K562 (cell line): ENCODE data around the gene EXOSC2. TPM values are rescaled to one million over a fixed set of nuclear protein-coding genes. Genes with fewer than 3 reads are reported as not detected.

Experiments
- ATAC-seq: fragments of 200-7000 bp; cut with Tn5 transposase; 3 replicates; pipeline ENCODE4 v1.9.1; 2020; ENCODE audit warnings: moderate library complexity
- BruUV-seq: library from RNA; stranded (reverse); fragments of 400-500 nt; replicated peaks from 2 replicates; lab custom pipeline; 2021; lab: Mats Ljungman, UMichigan
- CTCF ChIA-PET: fragments of 300-600 bp; formaldehyde crosslinking; extraction: SDS; loops from one replicate; lab custom pipeline; 2021; ENCODE audit warnings: low intra/inter-chr PET ratio; lab: Yijun Ruan, JAX
- POLR2A ChIA-PET: fragments of 300-600, 350-650 bp; sonication (Branson Sonifier 250); formaldehyde crosslinking; extraction: SDS; loops from one replicate; lab custom pipeline; 2021; ENCODE audit warnings: antibody characterized with exemption, inconsistent platforms; lab: Yijun Ruan, JAX
- DNase-seq, 4 experiments: peaks; one replicate each; pipeline versions ENCODE4 v3.0.0 to v3.0.0-alpha.2; 2011 to 2018; ENCODE audit warnings: low spot score in 3 of 4, mixed read lengths in 3 of 4; ENCODE audit errors: extremely low read depth in 1 of 4
- FAIRE-seq: peaks from 2 replicates; lab custom pipeline; 2011; peaks lifted over from hg19 to GRCh38; lab: Jason Lieb, UNC
- H2AFZ ChIP-seq: 2 replicates; pipeline ENCODE4 v1.6.0; 2011; ENCODE audit warnings: low read depth, low read length, control low read depth, inconsistent platforms
- H3K27ac ChIP-seq: fragments of 200-600 bp; 3 replicates; pipeline ENCODE4 v1.8.0; 2011; ENCODE audit warnings: low read depth, mild to moderate bottlenecking, control low read depth, inconsistent platforms, low read length, moderate library complexity, mixed read lengths; ENCODE audit errors: extremely low read depth
- H3K27me3 ChIP-seq, 2 experiments: fragments of 300-600 bp in 1 of 2; 2 replicates in 1 of 2; 3 replicates in 1 of 2; pipeline versions ENCODE4 v1.6.0 to v1.8.0; 2011; ENCODE audit warnings: inconsistent platforms in 2 of 2, low read length in 2 of 2, mild to moderate bottlenecking in 1 of 2, mixed read lengths in 1 of 2, moderate library complexity in 1 of 2; ENCODE audit not compliant: control insufficient read depth in 2 of 2, insufficient read depth in 2 of 2
- H3K36me3 ChIP-seq: fragments of 300-600 bp; 3 replicates; pipeline ENCODE4 v1.8.0; 2011; ENCODE audit warnings: mild to moderate bottlenecking, low read length, inconsistent platforms; ENCODE audit not compliant: control insufficient read depth, insufficient read depth
- H3K4me1 ChIP-seq, 2 experiments: fragments of 200-600 bp in 1 of 2; replicated peaks in 1 of 2; 2 replicates in 1 of 2; 3 replicates in 1 of 2; pipeline versions ENCODE4 v1.5.1 to v1.8.0; 2011; ENCODE audit warnings: inconsistent platforms in 2 of 2, low read length in 2 of 2, mild to moderate bottlenecking in 1 of 2, mixed read lengths in 1 of 2, moderate library complexity in 1 of 2; ENCODE audit not compliant: control insufficient read depth in 2 of 2, insufficient read depth in 2 of 2
- H3K4me2 ChIP-seq: 2 replicates; pipeline ENCODE4 v1.6.1; 2011; ENCODE audit warnings: low read length, control low read depth, inconsistent platforms, mixed read lengths; ENCODE audit not compliant: insufficient read depth
- H3K4me3 ChIP-seq: fragments of 200-600 bp; sonication (generic), shearing (Covaris generic); 2 replicates; pipeline ENCODE4 v1.5.1; 2016; ENCODE audit warnings: control low read depth, inconsistent platforms
- H3K79me2 ChIP-seq: fragments of 200-600 bp; 3 replicates; pipeline ENCODE4 v1.8.0; 2011; ENCODE audit warnings: low read length, inconsistent platforms; ENCODE audit not compliant: control insufficient read depth, insufficient read depth
- H3K9ac ChIP-seq, 2 experiments: 2 replicates each; pipeline versions ENCODE4 v1.6.0 to v1.6.1; 2011; ENCODE audit warnings: low read depth in 2 of 2, low read length in 2 of 2, control low read depth in 1 of 2, inconsistent platforms in 1 of 2, mild to moderate bottlenecking in 1 of 2, mixed read lengths in 1 of 2; ENCODE audit not compliant: insufficient read depth in 1 of 2
- H3K9me1 ChIP-seq: one replicate; pipeline ENCODE4 v1.6.0; 2011; ENCODE audit warnings: inconsistent platforms, mild to moderate bottlenecking, low read length, moderate library complexity; ENCODE audit not compliant: control insufficient read depth, insufficient read depth
- H3K9me3 ChIP-seq: replicated peaks from 2 replicates; pipeline ENCODE4 v1.5.1; 2011; ENCODE audit warnings: low read depth, low read length, inconsistent platforms; ENCODE audit not compliant: control insufficient read depth, insufficient read depth
- H4K20me1 ChIP-seq: replicated peaks from 2 replicates; pipeline ENCODE4 v1.6.1; 2011; ENCODE audit warnings: low read length, inconsistent platforms, mixed read lengths; ENCODE audit not compliant: control insufficient read depth, insufficient read depth
- BCOR ChIP-seq: fragments of 450-650 bp; IDR thresholded peaks from 2 replicates; pipeline ENCODE4 v1.6.1; 2016
- DMBX1 ChIP-seq: fragments of 250-450 bp; sonication (Bioruptor Pico); IDR thresholded peaks from 2 replicates; pipeline ENCODE4 v1.8.0; 2022; ENCODE audit warnings: inconsistent platforms, mild to moderate bottlenecking, moderate library complexity, borderline replicate concordance
- E2F1 ChIP-seq: sonication (generic); formaldehyde crosslinking; IDR thresholded peaks from 2 replicates; pipeline ENCODE4 v1.8.1; 2023; ENCODE audit warnings: mild to moderate bottlenecking, missing genetic modification reagents, moderate library complexity
- GABPB1 ChIP-seq: sonication (generic); formaldehyde crosslinking; IDR thresholded peaks from 2 replicates; pipeline ENCODE4 v1.8.0; 2022; ENCODE audit warnings: mild to moderate bottlenecking, missing genetic modification reagents
- GTF2A2 ChIP-seq: IDR thresholded peaks from 2 replicates; pipeline ENCODE4 v1.6.1; 2016; ENCODE audit warnings: mild to moderate bottlenecking, missing genetic modification characterization, missing compliant biosample characterization
- IRF2 ChIP-seq: sonication (generic); formaldehyde crosslinking; IDR thresholded peaks from 2 replicates; pipeline ENCODE4 v1.8.1; 2022; ENCODE audit warnings: mild to moderate bottlenecking, missing genetic modification reagents
- KAT2B ChIP-seq: IDR thresholded peaks from one replicate; pipeline ENCODE4 v1.6.1; 2012; ENCODE audit warnings: low read depth, mild to moderate bottlenecking, control low read depth, inconsistent platforms, low read length, moderate library complexity
- KLF16 ChIP-seq: IDR thresholded peaks from 2 replicates; pipeline ENCODE4 v1.6.1; 2016; ENCODE audit warnings: antibody characterized with exemption
- MLX ChIP-seq, 2 experiments: fragments of 450-650 bp in 1 of 2; sonication (generic) in 1 of 2; formaldehyde crosslinking; conservative IDR thresholded peaks; 2 replicates each; pipeline versions ENCODE4 v1.4.0 to v1.8.1; 2020 to 2022; ENCODE audit warnings: mild to moderate bottlenecking in 1 of 2, missing genetic modification reagents in 1 of 2
- NFE2 ChIP-seq: IDR thresholded peaks from 2 replicates; pipeline ENCODE4 v1.6.1; 2014; ENCODE audit warnings: antibody characterized with exemption, low read depth
- RBM14 ChIP-seq: fragments of 200-400 bp; formaldehyde crosslinking; IDR thresholded peaks from 2 replicates; pipeline ENCODE4 v1.6.1; 2018; ENCODE audit warnings: low read depth, mild to moderate bottlenecking, low read length, moderate library complexity, borderline replicate concordance; ENCODE audit not compliant: insufficient read depth
- STAT6 ChIP-seq: sonication (generic); formaldehyde crosslinking; IDR thresholded peaks from 2 replicates; pipeline ENCODE4 v1.8.1; 2023; ENCODE audit warnings: mild to moderate bottlenecking, missing genetic modification reagents
- ZNF239 ChIP-seq: fragments of 250-450 bp; sonication (Bioruptor Pico); IDR thresholded peaks from 2 replicates; pipeline ENCODE4 v1.4.0; 2020; ENCODE audit warnings: mild to moderate bottlenecking
- ZNF449 ChIP-seq: fragments of 250-450 bp; sonication (Bioruptor Pico); IDR thresholded peaks from 2 replicates; pipeline ENCODE4 v1.8.0; 2022; ENCODE audit warnings: moderate library complexity, mild to moderate bottlenecking, inconsistent platforms
- WGBS: fragments of 100-300 bp; shearing (Covaris generic); methylation state at CpG from one replicate; pipeline ENCODE4 v1.1.6; 2016; ENCODE audit warnings: low coverage, mixed read lengths; ENCODE audit not compliant: insufficient coverage; ENCODE audit errors: missing lambda C conversion rate; 5-methylcytosine and 5-hydroxymethylcytosine counted together
- in situ Hi-C: fragments of 300-500 bp; cut with MboI; formaldehyde crosslinking; loops from 4 replicates; pipeline ENCODE4 v1.15.0; 2018; ENCODE audit warnings: inconsistent platforms, mixed read lengths
- intact Hi-C: fragments of 100-400 bp; cut with micrococcal nuclease; formaldehyde crosslinking; loops from 2 replicates; pipeline ENCODE4 v1.14.2; 2022
- polyA plus RNA-seq, 8 experiments: library from polyadenylated mRNA; depleted of rRNA in 4 of 8; stranded (reverse) in 5 of 8; unstranded in 3 of 8; fragments of >200 nt; fragmentation: Nextera tagmentation in 2 of 8; fragmentation: Illumina TruSeq in 1 of 8; extraction: Ambion mirVana in 2 of 8; extraction: Trizol in 1 of 8; gene quantifications; 2 replicates each; pipeline versions ENCODE4 v1.2.1 to v1.2.3, GENCODE V29; 2011 to 2014; ENCODE audit warnings: inconsistent platforms in 1 of 8, missing spikeins in 1 of 8
- total RNA-seq, 7 experiments: library from RNA; depleted of rRNA in 6 of 7; stranded (reverse); fragments of >200 nt in 6 of 7; fragmentation: Illumina TruSeq in 2 of 7; extraction: Trizol in 2 of 7; gene quantifications; 2 replicates each; pipeline versions ENCODE4 v1.2.1 to v1.2.3, GENCODE V29; 2011 to 2021; ENCODE audit warnings: low replicate concordance in 1 of 7

EXOSC2 gene
- total and polyA plus RNA-seq, 9 of the 15 experiments (the other 6 are each of a cell fraction or from before 2014, with no cell fraction given): 46.0 to 101 (median 77.6) TPM

GRCh38 chr9:130743656-130744055 is 50.1 kb downstream of the EXOSC2 start:
- peaks cover 7% of the 10 kb centered on the region; the same call in 1 of the 2 replicates for H4K20me1 ChIP-seq
- peaks cover 8% of the 10 kb centered on the region for H3K9me1 ChIP-seq
- no peak overlapping the region for H3K4me2 ChIP-seq
- intact Hi-C loops (no loop called here), in situ Hi-C loops (no loop called here)
- DNase-seq (peak; percentile 15 to 62 (median 56)), ATAC-seq (peak; percentile 10; the same call in 1 of the 3 replicates)
- no TSS peak for BruUV-seq
- ChIA-PET CTCF (interaction anchor here (0.7 kb wide), 1 partner anchor 198 kb away, joined by 3 read pairs; no protein-coding TSS in a partner anchor), POLR2A (interaction anchor here (0.7 to 13.0 kb wide), 7 partner anchors 13 to 153 kb away, joined by 3 to 141 read pairs (median 3); no protein-coding TSS in a partner anchor)
- TF ChIP-seq ZNF449 (CRISPR knock-in tag) (no peak), STAT6 (CRISPR knock-in tag) (no peak), IRF2 (CRISPR knock-in tag) (no peak), E2F1 (0 out of 2 replicates have a peak, but pooled peaks have one; percentile 14), DMBX1 (CRISPR knock-in tag) (no peak), GTF2A2 (tag) (no peak), NFE2 (no peak), RBM14 (no peak), BCOR (no peak), KLF16 (no peak), ZNF239 (CRISPR knock-in tag) (no peak), MLX (CRISPR knock-in tag; conservative IDR thresholded peaks at IDR 0.05) (peak in 1 of 2 experiments; percentile 88; a peak in 2 of 4 replicates), KAT2B (no peak), GABPB1 (no peak)
- TF ChIP-seq, all 486 proteins: peak for 2
- FAIRE-seq: no peak
- WGBS: 86% methylated on average over 4 of the region's 4 CpGs
- Histone ChIP-seq H3K4me3 (no peak overlapping the region), H3K79me2 (no peaks in the 10 kb centered on the region), H3K27ac (no peak overlapping the region), H3K27me3 (no peaks in the 10 kb centered on the region), H3K9ac (no peak overlapping the region), H3K9me3 (no peaks in the 10 kb centered on the region), H2AFZ (no peak overlapping the region), H3K36me3 (peaks cover 59% of the 10 kb centered on the region), H3K4me1 (no peaks in the 10 kb centered on the region)
